ENCODE measurements around the gene PAFAH1B1.
"Not testable (repeated sequence)": the region's sequence is repeated elsewhere in the genome, so short reads cannot be mapped to it uniquely, and the experiment has no call there.

Gene PAFAH1B1

GRCh38 chr17:2592971-2593820 is at the start of gene PAFAH1B1:
TSS of gene PAFAH1B1 (plus strand) at chr17:2593654. CDS start at chr17:2638289, 44,635 bp downstream.
- peak; percentile 98 for DNase-seq (ENCODE audit: low spot score)

DNA sequence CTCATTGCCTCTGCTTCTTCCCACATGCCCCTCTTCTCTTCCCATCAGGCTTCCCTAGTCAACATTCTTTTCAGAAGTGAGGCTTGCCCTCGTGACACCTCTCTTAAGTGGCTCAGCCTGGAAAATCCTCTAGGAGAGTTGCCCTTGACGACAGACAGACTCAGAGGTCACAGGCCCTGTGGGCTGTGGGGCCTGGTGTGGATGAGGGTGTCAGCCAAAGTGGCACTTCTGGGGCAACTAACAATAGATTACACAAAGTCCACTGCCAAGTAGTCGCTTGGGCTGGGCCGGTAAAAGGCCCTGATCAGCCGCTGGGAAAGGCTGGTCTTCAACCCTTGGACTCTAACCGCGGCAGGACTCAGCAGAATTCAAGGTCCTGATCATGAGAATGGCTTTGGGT is 48.1 kb upstream of the PAFAH1B1 start:
- DNase-seq (ENCODE audit: low spot score): no peak

GRCh38 chr17:2547176-2547575 is 46.3 kb upstream of the PAFAH1B1 start:
- DNase-seq (ENCODE audit: low spot score): no peak

GRCh38 chr17:2548026-2548425 is 45.4 kb upstream of the PAFAH1B1 start:
- DNase-seq (ENCODE audit: low spot score): not testable (repeated sequence)

DNA sequence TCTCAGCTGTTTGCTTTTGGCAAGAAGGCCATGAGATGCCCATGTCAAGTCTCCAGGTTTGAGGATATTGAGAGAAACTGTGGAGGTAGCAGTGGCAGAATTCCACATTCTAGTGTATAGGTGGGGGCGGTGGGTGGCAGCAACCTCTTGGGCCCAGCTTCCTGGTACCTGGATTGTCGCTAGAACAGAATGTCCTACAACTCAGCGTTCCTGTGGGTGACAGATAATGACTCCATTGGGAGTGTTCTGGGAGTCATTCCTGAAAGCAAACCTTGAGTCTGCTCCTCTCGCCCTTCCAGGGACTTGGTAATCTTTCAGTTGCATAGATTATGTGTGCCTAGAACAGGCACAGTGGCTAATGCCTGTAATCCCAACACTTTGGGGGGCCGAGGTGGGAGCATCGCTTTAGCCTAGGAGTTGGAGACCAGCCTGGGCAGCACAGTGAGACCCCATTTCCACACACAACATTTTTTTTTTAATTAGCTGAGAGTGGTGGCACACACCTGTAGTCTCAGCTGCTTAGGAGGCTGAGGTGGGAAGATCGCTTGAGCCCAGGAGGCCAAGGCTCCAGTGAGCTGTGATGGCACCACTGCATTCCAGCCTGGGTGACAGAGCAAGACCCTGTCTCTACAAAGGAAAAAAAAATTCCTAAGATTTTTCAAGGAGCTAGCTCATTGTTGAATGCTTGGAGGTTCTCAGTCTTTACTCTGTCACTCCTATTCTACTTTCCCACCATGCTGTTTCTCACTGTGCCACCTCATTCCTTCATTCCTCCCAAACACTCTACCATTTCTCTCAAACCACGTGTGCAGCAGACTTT is 43.9 kb upstream of the PAFAH1B1 start:
- no peak for DNase-seq (ENCODE audit: low spot score)

- DNase-seq (ENCODE audit: low spot score): no peak
Observed at GRCh38 chr17:2551493-2551892, 42.0 kb upstream of the PAFAH1B1 start.

DNA sequence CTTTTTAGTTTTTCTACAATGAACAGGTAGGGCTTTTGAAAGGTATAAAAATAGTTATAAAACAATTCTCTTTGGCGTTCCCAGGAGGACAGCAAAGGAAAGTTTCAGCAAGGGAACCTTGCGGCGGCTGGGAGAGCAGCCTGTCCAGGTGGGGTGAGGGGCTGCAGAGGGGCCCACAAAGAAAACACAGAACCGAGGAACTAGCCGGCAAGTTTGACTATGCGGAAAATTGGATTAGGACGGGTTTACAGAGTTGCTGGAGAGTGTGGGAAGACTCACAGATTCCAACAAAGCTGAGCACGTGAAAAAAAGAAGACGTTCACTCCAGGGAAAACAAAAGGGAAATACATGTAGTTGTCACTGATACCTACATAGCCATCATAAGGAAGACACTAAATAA is 41.5 kb upstream of the PAFAH1B1 start:
- DNase-seq (ENCODE audit: low spot score): no peak

DNA sequence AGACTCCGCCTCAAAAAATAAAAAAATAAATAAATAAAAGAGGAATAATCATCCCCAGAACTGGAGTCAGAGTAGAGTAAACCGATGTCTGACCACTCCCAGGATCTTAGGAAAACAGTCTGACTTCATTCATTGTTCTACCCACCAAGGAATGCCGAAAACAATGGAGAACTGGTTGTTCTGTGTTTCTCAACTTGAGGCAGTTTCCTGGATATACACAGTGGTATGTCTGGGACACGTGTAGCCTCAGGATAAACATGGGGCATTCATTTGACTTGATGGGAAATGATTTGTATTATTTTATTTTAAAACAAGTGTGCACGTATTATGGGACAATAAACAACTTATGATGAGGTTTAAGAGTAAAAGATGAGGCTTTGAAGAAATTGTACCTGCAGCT is 32.8 kb upstream of the PAFAH1B1 start:
- DNase-seq (ENCODE audit: low spot score): no peak

GRCh38 chr17:2562162-2562858 is 31.1 kb upstream of the PAFAH1B1 start:
- DNase-seq (ENCODE audit: low spot score): no peak

- no peak for DNase-seq (ENCODE audit: low spot score)
Observed at GRCh38 chr17:2563061-2563460, 30.4 kb upstream of the PAFAH1B1 start.

DNA sequence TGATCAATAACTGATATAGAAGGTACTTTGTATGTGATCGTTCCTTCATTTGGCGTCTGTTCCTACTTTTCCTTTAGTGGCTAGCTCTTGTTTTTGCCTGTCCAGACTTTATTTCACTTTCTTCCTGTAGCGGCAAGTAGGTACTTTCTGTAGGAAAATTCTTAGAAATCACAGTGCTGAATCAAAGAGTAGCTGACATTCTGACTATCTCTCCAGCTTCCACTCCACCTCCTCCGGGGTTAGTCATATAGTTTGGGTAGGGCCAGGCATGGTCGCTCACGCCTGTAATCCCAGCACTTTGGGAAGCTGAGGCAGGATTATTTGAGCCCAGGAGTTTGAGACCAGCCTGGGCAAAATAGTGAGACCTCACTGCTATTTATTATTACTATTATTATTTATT is 29.9 kb upstream of the PAFAH1B1 start:
- no peak for DNase-seq (ENCODE audit: low spot score)

DNA sequence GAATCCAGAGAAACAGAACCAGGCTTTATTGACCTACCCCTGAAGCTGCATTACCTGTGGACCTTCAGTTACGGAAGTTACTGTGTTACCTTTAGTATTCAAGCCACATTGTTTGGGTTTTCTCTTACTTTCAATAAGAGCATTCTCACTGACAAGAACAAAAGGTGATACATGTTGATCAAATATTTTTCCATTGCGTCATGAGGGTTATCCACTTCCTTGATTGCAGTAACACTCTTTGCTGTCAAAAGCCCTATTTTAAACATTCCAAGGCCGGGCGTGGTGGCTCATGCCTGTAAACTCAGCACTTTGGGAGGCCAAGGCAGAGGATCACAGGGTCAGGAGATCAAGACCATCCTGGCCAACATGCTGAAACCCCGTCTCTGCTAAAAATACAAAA is 28.6 kb upstream of the PAFAH1B1 start:
- no peak for DNase-seq (ENCODE audit: low spot score)

- DNase-seq (ENCODE audit: low spot score): no peak
Observed at GRCh38 chr17:2566056-2566455, 27.4 kb upstream of the PAFAH1B1 start.

GRCh38 chr17:2571523-2572303 is 21.7 kb upstream of the PAFAH1B1 start:
- peak; percentile 72 for DNase-seq (ENCODE audit: low spot score)

DNA sequence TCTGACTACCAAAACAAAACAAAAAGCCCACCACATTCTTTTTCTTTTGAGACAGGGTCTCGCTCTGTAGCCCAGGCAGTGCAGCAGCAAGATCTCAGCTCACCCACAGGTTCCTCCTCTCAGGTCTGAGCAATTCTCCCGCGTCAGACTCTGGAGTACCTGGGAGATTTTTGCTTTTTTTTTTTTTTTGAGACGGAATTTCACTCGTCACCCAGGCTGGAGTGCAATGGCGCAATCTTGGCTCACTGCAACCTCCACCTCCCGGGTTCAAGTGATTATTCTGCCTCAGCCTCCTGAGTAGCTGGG is 21.2 kb upstream of the PAFAH1B1 start:
- DNase-seq (ENCODE audit: low spot score): not testable (repeated sequence)

GRCh38 chr17:2580151-2580550 is 13.3 kb upstream of the PAFAH1B1 start:
- DNase-seq (ENCODE audit: low spot score): no peak

DNA sequence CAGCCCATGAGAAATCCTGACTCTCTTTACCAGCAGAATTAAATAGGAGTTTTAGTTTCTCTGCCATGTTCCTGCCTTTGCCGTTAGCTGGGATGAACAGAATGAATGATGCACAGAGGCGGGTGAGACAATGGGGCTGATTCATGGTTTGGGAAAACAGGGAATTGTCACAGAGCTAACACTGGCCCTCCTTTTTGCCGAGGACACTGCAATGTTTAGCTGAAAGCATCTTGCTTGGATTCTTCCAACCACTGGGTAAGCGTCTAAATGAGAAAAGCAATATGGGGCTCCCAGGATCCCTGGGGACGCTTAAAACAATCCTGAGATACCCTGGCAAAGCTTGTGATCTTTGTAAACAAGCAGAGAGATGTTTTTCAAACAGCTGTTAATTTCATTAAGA is 12.8 kb upstream of the PAFAH1B1 start:
- no peak for DNase-seq (ENCODE audit: low spot score)

- DNase-seq (ENCODE audit: low spot score): no peak
Observed at GRCh38 chr17:2582493-2582892, 11.0 kb upstream of the PAFAH1B1 start.

GRCh38 chr17:2591040-2591640 is 2.3 kb upstream of the PAFAH1B1 start:
- DNase-seq (ENCODE audit: low spot score): no peak

GRCh38 chr17:2593821-2594721 is 617 bp downstream of the PAFAH1B1 start:
- DNase-seq (ENCODE audit: low spot score): peak; percentile 81
